ENCODE results near the gene CDKAL1.

Gene CDKAL1

GRCh38 chr6:20866036-20866435, 331.8 kb downstream of the CDKAL1 start:
- Histone ChIP-seq H2AFZ (ENCODE audit: low read length) (no peak overlapping the region), H3K27me3 (replicated peaks; ENCODE audit: insufficient read depth, low read length) (no peaks in the 10 kb centered on the region), H3K79me2 (ENCODE audit: low read length) (no peaks in the 10 kb centered on the region), H3K36me3 (replicated peaks; ENCODE audit: insufficient read depth, low read length) (no peaks in the 10 kb centered on the region), H3K27ac (ENCODE audit: low read length) (no peak overlapping the region), H3K4me3 (ENCODE audit: low read length) (no peak overlapping the region), H3K4me1 (ENCODE audit: low read length) (no peaks in the 10 kb centered on the region), H3K9me2 (replicated peaks; ENCODE audit: insufficient read depth, low read length) (no peaks in the 10 kb centered on the region), H3K9me3 (replicated peaks; ENCODE audit: insufficient read depth, low read length) (no peaks in the 10 kb centered on the region), H3K4me2 (ENCODE audit: low read depth, low read length) (no peak overlapping the region), H3K9ac (ENCODE audit: low read length) (no peak overlapping the region), H3F3A (ENCODE audit: insufficient read depth, low read length) (no peaks in the 10 kb centered on the region), H4K20me1 (ENCODE audit: insufficient read depth, low read length) (no peaks in the 10 kb centered on the region)
- DNase-seq: no peak
- TF ChIP-seq EZH2 (optimal IDR thresholded peaks at IDR 0.05; ENCODE audit: low read depth, low read length) (no peak), CTCF (IDR thresholded peaks at IDR 0.05; ENCODE audit: low read length) (no peak), EZH2phosphoT487 (IDR thresholded peaks at IDR 0.05; ENCODE audit: low read length) (no peak)

DNA sequence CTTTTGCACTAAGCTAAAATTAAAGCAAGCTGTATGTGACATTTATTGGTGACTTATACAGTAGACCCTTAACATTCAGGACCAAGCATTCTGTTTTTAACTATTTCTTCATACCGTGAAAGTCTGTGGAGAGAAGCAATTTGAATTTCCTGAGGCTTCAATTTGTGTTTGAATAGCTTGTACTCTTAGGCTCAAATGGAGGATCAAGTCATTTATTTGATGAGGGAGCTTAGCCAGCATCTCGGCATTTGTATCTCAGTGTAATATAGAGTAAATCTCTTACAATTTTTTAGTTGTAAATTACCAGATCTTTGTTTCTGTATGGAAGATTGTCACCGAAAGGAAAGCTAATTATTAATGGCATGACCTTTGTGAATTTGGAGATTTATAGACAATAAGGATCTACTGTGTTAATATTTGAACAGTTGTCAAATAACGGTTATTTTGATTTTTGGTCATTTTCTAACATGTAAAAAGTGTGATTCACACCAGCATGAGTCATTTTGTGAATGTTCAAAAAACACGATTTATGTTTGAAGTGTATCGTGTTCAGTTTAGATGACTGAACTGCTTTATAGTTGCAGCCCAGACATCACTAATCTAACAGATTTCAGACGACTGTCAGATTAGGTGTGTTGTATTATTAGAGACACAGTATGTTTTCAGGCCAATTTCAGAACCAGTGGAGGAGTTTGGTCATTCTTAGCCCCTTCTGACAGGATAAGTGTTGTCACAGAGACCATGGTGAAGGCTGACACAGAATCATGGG, 332.9 kb downstream of the CDKAL1 start:
- H2AFZ ChIP-seq (ENCODE audit: low read length): no peak overlapping the region
- TF ChIP-seq CTCF (IDR thresholded peaks at IDR 0.05; ENCODE audit: low read length) (no peak), EZH2phosphoT487 (IDR thresholded peaks at IDR 0.05; ENCODE audit: low read length) (no peak), EZH2 (optimal IDR thresholded peaks at IDR 0.05; ENCODE audit: low read depth, low read length) (no peak)
- no peak overlapping the region for H3K27ac ChIP-seq (ENCODE audit: low read length)
- no peak overlapping the region for H3K4me3 ChIP-seq (ENCODE audit: low read length)
- H3K9me3 ChIP-seq (replicated peaks; ENCODE audit: insufficient read depth, low read length): no peaks in the 10 kb centered on the region
- H3K9me2 ChIP-seq (replicated peaks; ENCODE audit: insufficient read depth, low read length): no peaks in the 10 kb centered on the region
- no peaks in the 10 kb centered on the region for H4K20me1 ChIP-seq (ENCODE audit: insufficient read depth, low read length)
- H3F3A ChIP-seq (ENCODE audit: insufficient read depth, low read length): no peaks in the 10 kb centered on the region
- DNase-seq: no peak
- no peak overlapping the region for H3K4me2 ChIP-seq (ENCODE audit: low read depth, low read length)
- no peaks in the 10 kb centered on the region for H3K27me3 ChIP-seq (replicated peaks; ENCODE audit: insufficient read depth, low read length)
- no peak overlapping the region for H3K9ac ChIP-seq (ENCODE audit: low read length)
- no peaks in the 10 kb centered on the region for H3K79me2 ChIP-seq (ENCODE audit: low read length)
- H3K36me3 ChIP-seq (replicated peaks; ENCODE audit: insufficient read depth, low read length): no peaks in the 10 kb centered on the region
- H3K4me1 ChIP-seq (ENCODE audit: low read length): no peaks in the 10 kb centered on the region

GRCh38 chr6:20868397-20869096, 334.3 kb downstream of the CDKAL1 start:
- TF ChIP-seq CTCF (IDR thresholded peaks at IDR 0.05; ENCODE audit: low read length) (no peak), EZH2 (optimal IDR thresholded peaks at IDR 0.05; ENCODE audit: low read depth, low read length) (no peak), EZH2phosphoT487 (IDR thresholded peaks at IDR 0.05; ENCODE audit: low read length) (no peak)
- Histone ChIP-seq H4K20me1 (ENCODE audit: insufficient read depth, low read length) (no peaks in the 10 kb centered on the region), H3K27ac (ENCODE audit: low read length) (no peak overlapping the region), H3K27me3 (replicated peaks; ENCODE audit: insufficient read depth, low read length) (no peaks in the 10 kb centered on the region), H3K4me3 (ENCODE audit: low read length) (no peak overlapping the region), H3K79me2 (ENCODE audit: low read length) (no peaks in the 10 kb centered on the region), H2AFZ (ENCODE audit: low read length) (no peak overlapping the region), H3K4me1 (ENCODE audit: low read length) (no peaks in the 10 kb centered on the region), H3K4me2 (ENCODE audit: low read depth, low read length) (no peak overlapping the region), H3K9ac (ENCODE audit: low read length) (no peak overlapping the region), H3K9me2 (replicated peaks; ENCODE audit: insufficient read depth, low read length) (no peaks in the 10 kb centered on the region), H3K9me3 (replicated peaks; ENCODE audit: insufficient read depth, low read length) (no peaks in the 10 kb centered on the region), H3F3A (ENCODE audit: insufficient read depth, low read length) (no peaks in the 10 kb centered on the region), H3K36me3 (replicated peaks; ENCODE audit: insufficient read depth, low read length) (no peaks in the 10 kb centered on the region)
- no peak for DNase-seq
